HG02852 (cell line): ENCODE data around the gene NPHP4.

ENCODE experiments used
- ATAC-seq: cut with Tn5 transposase; IDR thresholded peaks from one replicate; pipeline ENCODE4 v1.9.1; 2021; ENCODE audit warnings: mild to moderate bottlenecking, moderate library complexity; ENCODE audit not compliant: unreplicated experiment

Gene NPHP4

GRCh38 chr1:5884110-5884509, 108.1 kb downstream of the NPHP4 start:
- ATAC-seq = no peak

GRCh38 chr1:5883129-5884048, 108.8 kb downstream of the NPHP4 start:
- ATAC-seq = no peak

- ATAC-seq = no peak
Observed at GRCh38 chr1:5882367-5883128, 109.7 kb downstream of the NPHP4 start.

GRCh38 chr1:5881526-5882222, 110.6 kb downstream of the NPHP4 start:
- no peak for ATAC-seq

GRCh38 chr1:5880630-5881405, 111.4 kb downstream of the NPHP4 start:
- ATAC-seq = no peak

- no peak for ATAC-seq
Observed at GRCh38 chr1:5879421-5879820, 112.8 kb downstream of the NPHP4 start.

GRCh38 chr1:5878971-5879370, 113.3 kb downstream of the NPHP4 start:
- ATAC-seq = no peak

- no peak for ATAC-seq
Observed at GRCh38 chr1:5877683-5878530, 114.3 kb downstream of the NPHP4 start.

- no peak for ATAC-seq
Observed at GRCh38 chr1:5877001-5877400, 115.2 kb downstream of the NPHP4 start.

GRCh38 chr1:5876094-5876650, 116.1 kb downstream of the NPHP4 start:
- ATAC-seq = no peak

GRCh38 chr1:5875345-5875910, 116.8 kb downstream of the NPHP4 start:
- no peak for ATAC-seq

GRCh38 chr1:5874416-5875110, 117.7 kb downstream of the NPHP4 start:
- ATAC-seq = no peak

- no peak for ATAC-seq
Observed at GRCh38 chr1:5873556-5873955, 118.7 kb downstream of the NPHP4 start.

- ATAC-seq = no peak
Observed at GRCh38 chr1:5872886-5873285, 119.3 kb downstream of the NPHP4 start.

- no peak for ATAC-seq
Observed at GRCh38 chr1:5868931-5869500, 123.2 kb downstream of the NPHP4 start.

GRCh38 chr1:5865774-5866173, 126.5 kb downstream of the NPHP4 start:
- ATAC-seq = no peak

- no peak for ATAC-seq
Observed at GRCh38 chr1:5865056-5865455, 127.2 kb downstream of the NPHP4 start.

- ATAC-seq = no peak
Observed at GRCh38 chr1:5864256-5864655, 128.0 kb downstream of the NPHP4 start.
